AG09319 (cell line): Measurements from ENCODE around the gene SHISA9.

Experiments
- DNase-seq: peaks from one replicate; pipeline ENCODE4 v3.0.0-alpha.2; 2010; ENCODE audit warnings: low read depth; ENCODE audit errors: extremely low read depth
- CTCF ChIP-seq: IDR thresholded peaks from 2 replicates; pipeline ENCODE4 v1.5.1; 2011; ENCODE audit warnings: low read depth, mild to moderate bottlenecking, inconsistent platforms, low read length, moderate library complexity

SHISA9 gene

GRCh38 chr16:13038591-13038990, 137.2 kb downstream of the SHISA9 start:
- no peak for DNase-seq
- TF ChIP-seq CTCF = no peak

- no peak for DNase-seq
- TF ChIP-seq CTCF = no peak
Observed at GRCh38 chr16:13039526-13039925, 138.1 kb downstream of the SHISA9 start.

GRCh38 chr16:13041180-13041579, 139.8 kb downstream of the SHISA9 start:
- TF ChIP-seq CTCF = no peak

GRCh38 chr16:13041646-13042290, 140.4 kb downstream of the SHISA9 start:
- DNase-seq = no peak
- TF ChIP-seq CTCF = no peak

More at GRCh38 chr16:13041180-13041579, 139.8 kb downstream of the SHISA9 start:
- DNase-seq = no peak

- TF ChIP-seq CTCF = no peak
- no peak for DNase-seq
Observed at GRCh38 chr16:13042291-13042685, 140.9 kb downstream of the SHISA9 start.

- no peak for DNase-seq
- TF ChIP-seq CTCF = no peak
Observed at GRCh38 chr16:13046061-13046821, 144.8 kb downstream of the SHISA9 start.

- no peak for DNase-seq
- TF ChIP-seq CTCF = no peak
Observed at GRCh38 chr16:13047276-13047675, 145.9 kb downstream of the SHISA9 start.
